Measurements from ENCODE around the gene CD34. TPM values are rescaled to one million over a fixed set of nuclear protein-coding genes. Genes with fewer than 3 reads are reported as not detected.
"Not testable (repeated sequence)": the region's sequence is repeated elsewhere in the genome, so short reads cannot be mapped to it uniquely, and the experiment has no call there.

CD34 gene
- total RNA-seq, 1 experiment from 2014 or later = 0.96 TPM

DNA sequence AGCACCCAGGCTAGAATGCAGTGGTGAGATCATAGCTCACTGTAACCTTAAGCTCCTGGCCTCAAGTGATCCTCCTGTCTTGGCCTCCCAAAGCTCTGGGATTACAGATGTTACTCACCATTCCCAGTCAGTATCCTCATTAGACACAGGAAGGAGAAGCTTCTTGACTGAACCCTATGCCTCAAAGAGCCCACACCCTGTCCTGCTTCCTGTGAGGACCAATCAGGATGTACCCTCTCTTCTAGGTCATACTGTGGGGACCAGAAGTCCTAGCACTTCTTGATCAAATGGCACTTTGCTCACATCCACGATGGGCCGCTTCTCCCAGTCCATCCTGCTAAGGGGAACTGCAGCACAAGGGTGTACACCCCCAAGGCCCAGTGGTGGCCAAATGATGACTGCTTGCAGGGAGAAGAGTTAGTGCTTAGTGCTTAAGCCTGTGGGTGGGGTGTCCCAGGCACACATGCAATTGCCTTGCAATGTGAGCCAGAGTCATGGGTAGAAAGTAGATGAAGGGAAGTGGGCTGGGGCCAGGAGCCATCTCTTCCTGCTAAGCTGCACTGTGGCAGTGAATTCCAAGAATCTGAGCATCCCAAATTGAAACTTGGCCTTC, 9.8 kb downstream of the CD34 start:
- DNase-seq (ENCODE audit: low read depth) = no peak

DNA sequence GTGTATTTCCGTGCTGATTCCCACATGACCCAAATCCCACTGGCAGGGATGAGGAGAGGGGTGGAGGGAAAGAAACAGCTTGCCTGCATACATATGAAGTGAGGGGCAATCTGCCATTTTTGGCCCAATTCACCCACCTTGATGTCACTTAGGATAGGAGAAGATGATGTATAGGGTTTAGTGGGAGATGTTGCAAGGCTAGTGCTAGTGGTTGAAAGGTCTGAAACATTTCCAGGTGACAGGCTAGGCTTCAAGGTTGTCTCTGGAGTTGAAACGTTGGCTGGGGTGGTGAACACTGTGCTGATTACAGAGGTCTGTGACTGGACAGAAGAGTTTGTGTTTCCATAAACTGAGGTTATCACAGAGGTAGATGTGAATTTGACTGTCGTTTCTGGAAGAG, 12.1 kb downstream of the CD34 start:
- DNase-seq (ENCODE audit: low read depth) = no peak

DNA sequence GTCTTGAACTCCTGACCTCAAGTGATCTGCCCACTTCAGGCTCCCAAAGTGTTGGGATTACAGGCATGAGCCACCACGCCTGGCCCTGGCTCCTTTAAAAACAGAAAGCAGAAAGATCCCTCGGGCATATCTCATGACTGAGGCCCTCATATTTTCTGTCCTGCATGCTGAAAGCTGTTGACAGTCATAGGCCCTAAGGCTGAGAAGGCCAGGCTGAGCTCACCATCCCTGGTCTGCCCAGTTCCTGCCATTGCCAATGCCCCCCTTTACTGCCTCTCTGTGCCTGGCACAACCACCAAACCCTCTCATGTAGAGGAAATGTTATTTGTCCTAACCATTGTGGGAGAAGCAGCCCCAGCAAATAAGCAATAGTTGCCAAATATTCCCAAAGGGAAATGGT, 12.7 kb downstream of the CD34 start:
- DNase-seq (ENCODE audit: low read depth) = peak; percentile 31

DNA sequence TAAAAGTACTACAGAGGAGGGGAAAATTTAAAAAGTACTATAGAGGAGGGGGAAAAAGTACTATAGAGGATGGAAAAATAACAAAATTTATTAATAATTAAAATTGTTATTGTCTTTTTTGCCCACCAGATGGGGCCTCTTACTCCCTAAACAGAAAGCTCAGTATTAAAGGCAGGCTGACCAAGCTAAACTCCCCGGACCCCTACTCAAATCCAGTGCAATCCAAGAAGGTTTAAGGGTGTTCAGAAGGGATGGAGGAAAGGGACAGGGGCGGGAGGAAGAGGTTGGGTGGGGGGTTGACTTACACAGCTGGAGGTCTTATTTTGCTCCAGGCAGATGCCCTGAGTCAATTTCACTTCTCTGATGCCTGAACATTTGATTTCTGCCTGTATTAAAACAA, 13.7 kb downstream of the CD34 start:
- no peak for DNase-seq (ENCODE audit: low read depth)

DNA sequence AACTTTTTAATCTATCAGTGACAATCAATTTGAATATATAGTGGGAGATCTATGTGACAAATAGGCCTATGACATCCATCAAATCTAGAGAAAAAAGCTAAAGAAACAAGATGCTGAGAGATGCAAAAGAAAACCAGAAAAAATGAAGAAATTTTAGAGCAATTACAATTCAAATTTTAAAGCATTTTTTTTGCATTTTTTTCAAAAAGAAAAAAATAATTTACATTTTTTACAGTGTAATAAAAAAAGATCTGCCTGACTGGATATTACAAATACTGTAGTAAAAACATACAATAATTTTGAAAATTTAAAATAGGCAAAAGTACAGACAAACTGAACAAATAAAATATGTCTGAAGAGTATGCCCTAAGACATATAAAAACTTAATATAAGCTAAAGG, 14.4 kb downstream of the CD34 start:
- no peak for DNase-seq (ENCODE audit: low read depth)

DNA sequence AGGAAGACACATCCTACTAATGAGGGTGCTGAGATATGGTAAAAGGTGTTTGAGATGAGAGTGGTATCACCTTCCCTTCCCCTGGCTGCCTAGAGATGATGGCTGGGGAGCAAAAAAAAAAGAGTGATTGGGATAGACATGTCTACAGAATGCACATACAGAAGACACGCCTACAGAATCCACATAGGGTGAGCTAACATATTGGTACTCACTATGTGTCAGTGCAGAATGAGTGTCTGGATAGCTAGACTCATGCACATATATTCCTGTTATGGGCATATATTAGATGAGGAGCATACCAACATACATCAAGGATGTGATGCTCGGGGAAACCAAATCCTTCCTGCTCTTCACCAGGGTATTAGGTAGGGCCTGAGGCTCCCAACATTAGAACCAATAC, 16.2 kb downstream of the CD34 start:
- DNase-seq (ENCODE audit: low read depth) = no peak

DNA sequence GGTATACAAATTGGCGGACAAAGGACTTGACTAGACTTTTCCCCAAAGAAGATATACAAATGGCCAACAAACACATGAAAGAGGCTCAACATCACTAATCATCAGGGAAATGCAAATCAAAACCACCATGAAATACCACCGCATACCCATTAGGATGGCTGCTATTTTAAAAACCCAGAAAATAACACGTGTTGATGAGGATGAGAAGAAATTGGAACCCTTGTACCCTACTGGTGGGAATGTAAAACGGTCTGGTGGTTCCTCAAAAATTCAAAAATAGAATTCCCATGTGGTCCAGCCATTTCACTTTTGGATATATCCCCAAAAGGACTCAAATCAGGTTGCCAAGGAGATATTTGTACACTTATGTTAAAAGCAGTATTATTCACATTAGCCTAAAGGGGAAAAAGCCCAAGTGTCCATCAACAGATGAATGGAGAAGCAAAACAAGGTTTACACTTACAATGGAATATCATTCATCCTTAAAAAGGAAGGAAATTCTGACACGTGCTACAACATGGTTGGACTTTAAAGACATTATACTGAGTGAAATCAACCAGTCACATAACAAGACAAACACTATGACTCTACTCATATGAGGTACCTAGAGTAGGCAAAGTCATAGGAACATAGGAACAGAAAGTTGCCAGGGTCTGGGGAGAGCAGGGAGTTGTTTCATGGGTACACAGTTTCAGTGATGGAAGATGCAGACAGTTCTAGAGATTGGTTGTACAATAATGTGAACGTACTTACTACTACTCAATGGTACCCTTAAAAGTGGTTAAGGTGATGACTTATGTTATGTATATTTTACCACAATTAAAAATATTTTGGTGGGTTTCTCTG, 17.0 kb downstream of the CD34 start:
- no peak for DNase-seq (ENCODE audit: low read depth)

DNA sequence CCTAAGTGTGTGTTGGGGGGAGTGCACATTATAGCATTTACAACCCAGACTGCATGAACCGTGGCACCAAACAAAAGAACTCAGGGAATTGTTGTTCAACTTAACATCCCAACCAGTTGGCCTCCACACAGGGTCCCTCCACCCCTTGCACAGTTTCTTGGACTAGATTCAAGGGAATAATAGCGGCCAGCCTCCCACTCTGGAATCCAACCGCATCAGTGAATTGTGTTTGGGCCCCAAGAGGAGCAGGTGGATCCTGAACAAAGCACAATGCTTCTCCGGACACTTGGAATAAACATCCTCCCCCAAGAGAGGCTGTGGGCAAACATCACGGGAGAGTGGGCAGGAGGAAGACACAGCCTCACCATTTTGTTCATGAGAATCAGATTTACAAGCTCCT, 18.2 kb downstream of the CD34 start:
- no peak for DNase-seq (ENCODE audit: low read depth)

DNA sequence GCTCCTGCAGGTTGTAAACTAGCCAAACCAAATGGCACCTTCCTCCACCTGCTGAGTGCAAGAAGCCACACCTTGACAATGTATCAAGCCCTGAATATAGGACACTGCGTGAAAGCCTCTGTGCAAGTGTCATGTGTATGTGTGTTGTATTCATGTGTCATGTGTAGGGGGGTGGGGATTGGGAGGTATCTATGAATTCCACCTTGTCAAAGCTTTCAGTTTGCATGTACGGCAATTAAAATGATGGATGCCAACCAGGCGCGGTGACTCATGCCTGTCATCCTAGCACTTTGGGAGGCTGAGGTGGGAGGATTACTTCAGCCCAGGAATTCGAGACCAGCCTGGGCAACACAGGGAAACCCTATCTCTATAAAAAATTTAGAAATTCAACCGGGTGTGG, 19.8 kb downstream of the CD34 start:
- peak; percentile 44 for DNase-seq (ENCODE audit: low read depth)

DNA sequence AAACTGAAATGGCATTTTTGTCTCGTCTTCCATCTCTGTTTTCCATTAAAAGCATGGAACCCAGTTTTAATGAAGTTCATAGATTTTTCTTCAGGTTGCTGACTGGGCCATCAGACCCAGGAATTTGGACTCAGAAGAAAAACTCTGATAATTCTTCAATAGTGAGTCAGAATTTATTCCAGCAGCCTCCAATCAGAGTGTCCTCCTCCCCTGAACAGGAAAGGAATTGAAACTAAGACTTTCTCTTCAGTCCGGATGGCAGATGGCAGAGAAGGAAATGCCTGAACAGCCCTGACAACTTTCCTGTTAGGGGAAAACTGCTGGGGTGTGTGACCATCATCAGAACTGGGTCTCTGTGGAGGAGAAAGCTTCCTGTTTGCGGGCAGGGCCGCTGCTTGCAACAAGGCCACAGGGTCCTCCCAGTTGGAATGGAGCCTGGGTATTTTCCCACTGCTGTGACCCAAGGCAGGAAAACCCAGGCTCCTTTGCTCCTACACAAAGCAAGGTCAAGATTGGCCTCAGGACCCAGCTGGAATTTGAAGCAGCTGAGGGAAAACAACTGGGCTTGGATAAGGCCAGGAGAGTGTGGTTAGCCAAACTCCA, 20.7 kb downstream of the CD34 start:
- peak; percentile 98 for DNase-seq (ENCODE audit: low read depth)

DNA sequence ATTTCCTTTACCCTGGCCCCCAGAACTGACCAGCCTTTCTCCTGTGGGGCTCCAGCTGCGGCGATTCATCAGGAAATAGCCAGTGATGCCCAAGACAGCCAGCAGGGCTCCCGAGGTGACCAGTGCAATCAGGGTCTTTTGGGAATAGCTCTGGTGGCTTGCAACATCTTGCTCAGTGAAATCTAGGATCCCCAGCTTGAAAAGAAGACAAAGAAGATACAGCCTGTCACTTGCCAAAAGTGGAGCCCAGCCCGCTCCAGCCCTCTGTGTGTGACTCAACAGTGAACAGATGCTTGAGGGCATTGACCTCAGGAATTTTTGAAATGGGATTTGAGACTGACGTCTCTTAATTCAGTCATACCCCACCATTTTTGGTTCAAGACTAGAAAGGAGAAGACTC, 22.3 kb downstream of the CD34 start:
- DNase-seq (ENCODE audit: low read depth) = peak; percentile 89

DNA sequence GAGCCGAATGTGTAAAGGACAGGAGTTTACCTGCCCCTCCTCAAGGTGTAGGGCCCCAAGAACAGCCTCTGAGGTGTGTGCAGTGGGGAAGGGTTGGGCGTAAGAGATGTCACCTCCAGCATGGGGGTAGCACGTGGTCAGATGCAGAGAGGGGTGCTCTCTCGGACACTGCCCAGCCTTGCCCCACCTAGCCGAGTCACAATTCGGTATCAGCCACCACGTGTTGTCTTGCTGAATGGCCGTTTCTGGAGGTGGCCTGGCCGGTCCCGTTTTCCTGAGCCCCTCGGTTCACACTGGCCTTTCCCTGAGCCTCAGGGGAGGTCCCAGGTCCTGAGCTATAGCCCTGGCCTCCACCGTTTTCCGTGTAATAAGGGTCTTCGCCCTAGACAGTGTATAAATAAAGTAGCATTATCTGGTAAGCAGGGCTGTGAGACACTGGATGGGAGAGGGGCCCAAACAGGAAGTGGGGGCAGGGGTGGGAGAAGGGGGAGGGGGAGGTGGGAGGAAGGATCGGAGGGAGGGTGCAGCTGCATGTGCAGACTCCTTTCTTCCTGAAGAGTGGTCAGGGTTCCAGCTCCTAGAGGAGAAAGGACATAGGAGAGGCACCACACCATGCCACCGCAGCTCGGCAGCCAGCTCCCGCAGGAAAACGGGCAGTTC, 23.3 kb downstream of the CD34 start:
- DNase-seq (ENCODE audit: low read depth) = no peak

DNA sequence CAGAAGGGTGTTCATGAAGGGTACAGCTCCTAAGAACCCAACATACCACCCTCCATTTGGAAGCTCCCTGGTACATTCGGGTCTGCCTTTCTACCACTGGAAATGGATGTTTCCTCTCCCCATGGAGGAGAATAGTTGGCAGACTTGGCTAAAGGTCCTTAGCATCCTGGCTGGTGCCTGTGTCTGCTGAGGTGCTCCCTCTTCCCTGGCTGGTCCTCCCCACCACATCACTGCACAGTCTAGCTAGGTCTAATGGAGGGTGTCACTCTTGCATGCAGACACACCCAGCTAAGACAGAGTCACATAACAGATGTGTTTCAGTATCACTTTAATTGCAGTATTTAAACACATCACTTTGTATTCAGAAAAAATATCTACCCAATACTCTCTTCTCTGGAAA, 24.7 kb downstream of the CD34 start:
- DNase-seq (ENCODE audit: low read depth) = no peak

DNA sequence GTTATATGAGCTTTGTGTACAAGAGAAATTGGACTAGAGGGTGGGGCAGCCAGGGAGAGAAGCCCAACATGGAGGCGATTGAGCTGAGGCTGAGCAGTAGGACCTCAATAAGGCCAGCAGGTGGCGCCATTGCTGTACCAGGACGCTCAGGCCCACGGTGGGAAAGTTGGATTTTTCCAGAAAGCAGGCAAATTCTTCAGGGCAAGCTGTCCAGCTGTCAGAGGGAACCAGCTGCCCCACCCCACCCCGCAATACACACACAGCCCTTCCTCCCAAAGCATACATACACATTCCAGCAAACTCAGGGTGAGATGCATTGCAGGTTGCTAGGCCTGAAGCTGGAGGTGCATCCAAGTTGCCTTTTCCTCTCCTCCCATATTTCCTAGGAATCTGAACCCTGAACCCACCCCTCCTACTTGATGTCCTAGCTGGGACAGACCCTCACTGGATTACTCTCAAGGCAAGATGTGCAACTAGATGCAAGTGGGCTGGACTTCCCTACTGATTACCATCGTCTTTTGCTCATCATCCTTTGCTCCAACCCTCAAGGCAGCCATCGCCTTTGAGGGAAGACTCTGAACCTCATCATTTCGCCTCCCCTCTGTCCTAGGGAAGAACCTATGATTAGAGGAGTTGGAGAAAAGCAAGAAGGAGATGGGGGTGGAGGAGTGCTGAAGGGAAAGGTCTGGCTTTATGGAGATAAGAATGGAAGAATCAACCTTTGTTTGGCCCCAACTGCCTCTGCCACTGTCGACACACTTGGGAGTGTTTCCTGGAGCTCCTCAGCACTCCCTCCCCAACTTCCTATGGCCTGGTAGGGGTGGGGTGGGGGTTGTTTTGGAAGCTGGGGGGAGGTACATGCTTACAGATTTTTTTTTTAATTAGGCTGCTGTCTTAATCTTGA, 25.5 kb downstream of the CD34 start:
- DNase-seq (ENCODE audit: low read depth) = peak; percentile 86

DNA sequence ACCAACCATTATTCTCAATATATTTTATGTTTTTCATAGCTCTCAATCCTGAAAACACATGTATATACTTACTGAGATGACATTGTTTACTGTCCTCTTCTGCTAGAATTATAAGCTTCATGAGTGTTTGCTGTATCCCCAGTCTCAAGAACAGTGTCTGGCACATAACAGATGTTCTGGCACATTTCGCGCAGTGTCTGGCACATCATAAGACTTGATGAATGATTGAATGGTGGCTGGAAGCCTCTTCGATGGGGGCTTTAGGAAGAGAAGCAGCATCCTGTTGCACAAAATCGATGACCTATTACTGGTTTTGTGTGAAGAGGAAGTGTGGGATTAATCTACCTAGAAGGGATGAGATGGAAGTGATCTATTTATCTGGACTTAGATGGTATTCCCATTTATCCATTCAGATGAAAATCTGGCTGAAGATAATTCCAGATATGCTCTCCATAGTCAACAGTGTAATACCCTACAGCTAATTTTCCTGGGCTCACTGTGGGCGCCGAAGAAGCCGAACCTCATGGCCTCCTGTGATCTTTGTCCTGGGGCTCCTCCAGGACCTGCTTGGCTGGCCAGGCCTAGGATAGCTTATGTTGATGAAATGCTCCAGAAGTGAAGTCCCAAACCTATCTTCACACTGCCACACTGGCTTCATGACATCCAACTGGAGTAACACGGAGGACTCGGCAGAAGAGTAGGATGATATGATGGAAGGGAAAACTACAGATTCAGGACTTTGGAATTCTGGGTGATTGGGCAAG, 26.5 kb downstream of the CD34 start:
- DNase-seq (ENCODE audit: low read depth) = no peak

DNA sequence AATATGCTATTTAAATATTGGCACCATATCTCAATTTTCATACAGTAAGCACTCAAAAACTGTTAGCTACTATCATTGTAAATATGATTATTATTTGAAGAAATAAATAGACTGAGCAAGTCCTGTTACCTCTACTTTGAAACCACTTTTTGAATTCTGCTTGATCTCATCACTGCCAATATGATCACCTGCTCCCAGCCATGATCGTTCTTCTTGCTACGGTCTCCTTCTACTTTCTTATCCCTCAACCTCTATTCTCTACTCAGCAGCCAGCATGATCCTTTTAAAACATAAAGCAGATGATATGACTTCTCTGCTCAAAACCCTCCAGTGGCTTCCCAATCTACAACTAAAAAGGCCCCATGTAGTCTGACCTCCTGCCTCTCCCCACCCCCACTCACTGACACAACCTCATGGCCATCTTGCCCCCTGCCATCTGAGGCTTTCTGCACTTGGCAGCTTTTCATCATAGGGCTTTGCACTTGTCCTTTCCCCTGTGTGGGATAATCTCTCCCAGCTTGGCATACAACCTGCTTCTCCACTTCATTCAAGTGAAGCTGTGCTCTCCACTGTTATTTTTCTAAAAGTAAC, 27.2 kb downstream of the CD34 start:
- no peak for DNase-seq (ENCODE audit: low read depth)

DNA sequence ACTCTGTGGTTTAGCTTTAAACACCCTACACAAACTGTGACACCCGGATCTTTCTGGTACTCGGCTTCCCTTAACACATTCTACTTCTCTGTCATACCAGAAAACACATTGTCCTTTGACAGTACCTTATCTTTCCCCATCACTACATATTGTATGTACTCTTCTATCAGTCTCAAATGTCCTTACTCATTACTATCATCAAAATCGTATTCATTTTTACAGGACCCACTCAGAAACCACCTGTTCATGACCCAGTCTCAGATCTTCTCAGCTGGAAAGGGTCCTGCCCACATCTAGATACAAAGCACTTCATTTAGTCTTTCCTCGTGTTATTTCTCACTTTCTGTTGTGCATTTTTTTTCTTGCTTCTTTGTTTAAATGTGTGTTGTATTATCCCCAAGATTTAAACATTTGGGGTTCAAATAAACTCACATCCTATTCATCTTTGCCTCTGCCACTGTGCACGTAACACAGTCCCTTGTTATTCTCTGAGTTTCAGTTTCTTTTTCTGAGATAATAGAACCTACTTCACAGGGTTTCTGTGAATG, 27.7 kb downstream of the CD34 start:
- DNase-seq (ENCODE audit: low read depth) = no peak

DNA sequence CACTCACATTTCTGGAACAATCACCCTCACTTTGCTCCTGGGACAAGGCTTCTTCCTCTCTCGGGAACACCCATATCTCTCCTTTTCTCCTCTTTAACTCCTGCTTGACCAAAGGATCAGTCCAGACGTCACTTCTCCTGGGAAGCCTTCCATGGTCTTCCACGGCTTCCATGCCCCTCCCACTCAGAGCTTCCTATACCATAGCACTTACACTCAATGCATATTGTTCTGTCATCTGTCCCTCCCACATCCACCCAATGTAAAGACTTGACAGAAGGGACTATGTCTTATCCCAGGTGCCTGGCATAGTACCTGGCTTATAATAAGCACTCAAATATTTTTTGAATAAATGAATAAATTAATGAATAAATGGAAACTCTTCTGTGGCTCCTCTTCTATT, 28.2 kb downstream of the CD34 start:
- no peak for DNase-seq (ENCODE audit: low read depth)

DNA sequence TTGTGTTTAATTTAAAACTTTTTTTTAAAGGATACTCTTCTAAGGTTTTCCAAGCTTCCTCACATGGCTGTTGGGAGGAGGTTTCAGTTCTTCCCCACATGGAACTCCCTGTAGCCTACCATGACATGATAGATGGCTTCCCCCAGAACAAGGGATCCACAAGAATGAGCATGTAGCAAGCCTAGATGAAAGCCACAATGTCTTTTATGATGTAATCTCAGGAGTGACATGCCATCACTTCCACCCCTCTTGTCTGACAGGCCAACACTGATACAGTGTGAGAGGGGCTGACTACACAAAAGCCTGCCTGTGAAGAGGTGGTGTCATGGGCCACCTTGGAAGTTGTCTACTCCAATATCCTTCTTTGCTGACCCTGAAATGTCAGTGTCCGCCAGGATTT, 32.0 kb downstream of the CD34 start:
- DNase-seq (ENCODE audit: low read depth) = no peak

DNA sequence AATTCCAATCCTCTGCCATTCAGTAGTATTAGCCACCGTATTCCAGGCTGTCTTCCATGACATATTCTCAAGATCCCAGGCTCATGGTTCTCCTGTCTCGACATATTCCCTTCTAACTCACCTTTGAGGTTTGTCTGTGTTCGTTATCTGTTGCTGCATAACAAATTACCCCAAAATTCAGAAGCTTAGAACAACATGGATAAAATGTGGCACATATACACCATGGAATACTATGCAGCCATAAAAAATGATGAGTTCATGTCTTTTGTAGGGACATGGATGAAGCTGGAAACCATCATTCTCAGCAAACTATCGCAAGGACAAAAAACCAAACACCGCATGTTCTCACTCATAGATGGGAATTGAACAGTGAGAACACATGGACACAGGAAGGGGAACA, 33.0 kb downstream of the CD34 start:
- not testable (repeated sequence) for DNase-seq (ENCODE audit: low read depth)

Measured in RPMI7951 (cell line).